CD14-positive monocyte (primary cell): ENCODE data around the gene TTC14. TPM values are rescaled to one million over a fixed set of nuclear protein-coding genes. Genes with fewer than 3 reads are reported as not detected.

Experiments used
- DNase-seq, 3 donors: peaks; one replicate each; pipeline ENCODE4 v3.0.0-alpha.2; 2011 to 2022
- H2AFZ ChIP-seq: 2 replicates; pipeline ENCODE4 v1.6.0; 2012; ENCODE audit warnings: mild to moderate bottlenecking, low read depth, low read length, inconsistent platforms; ENCODE audit not compliant: insufficient read depth, poor library complexity, severe bottlenecking
- H3K27ac ChIP-seq, 2 donors: 1 replicate in 1 of 2; 2 replicates in 1 of 2; pipeline ENCODE4 v1.5.1; 2012 to 2013; ENCODE audit warnings: low read length in 2 of 2, control low read depth in 1 of 2, inconsistent platforms in 1 of 2, low read depth in 1 of 2, mild to moderate bottlenecking in 1 of 2
- H3K27me3 ChIP-seq, 2 donors: one replicate each; pipeline versions ENCODE4 v1.6.0 to v1.6.1; 2011 to 2013; ENCODE audit warnings: low read length in 2 of 2; ENCODE audit not compliant: control insufficient read depth in 2 of 2, insufficient read depth in 2 of 2
- H3K36me3 ChIP-seq, 2 donors: replicated peaks in 1 of 2; 1 replicate in 1 of 2; 2 replicates in 1 of 2; pipeline versions ENCODE4 v1.5.1 to v1.6.1; 2012 to 2013; ENCODE audit warnings: low read length in 2 of 2, control low read depth in 1 of 2, inconsistent platforms in 1 of 2, mild to moderate bottlenecking in 1 of 2; ENCODE audit not compliant: insufficient read depth in 2 of 2, control insufficient read depth in 1 of 2
- H3K4me1 ChIP-seq, 2 donors: 1 replicate in 1 of 2; 2 replicates in 1 of 2; pipeline versions ENCODE4 v1.5.1 to v1.6.1; 2012 to 2013; ENCODE audit warnings: low read length in 2 of 2, control low read depth in 1 of 2, inconsistent platforms in 1 of 2, mild to moderate bottlenecking in 1 of 2, moderate library complexity in 1 of 2; ENCODE audit not compliant: insufficient read depth in 2 of 2, control insufficient read depth in 1 of 2
- H3K4me2 ChIP-seq: replicated peaks from 2 replicates; pipeline ENCODE3; 2012; ENCODE audit warnings: low read length, moderate library complexity, mild to moderate bottlenecking; ENCODE audit not compliant: poor library complexity, severe bottlenecking; ENCODE audit errors: extremely low read depth
- H3K4me3 ChIP-seq, 3 experiments: fragments of 200-600 bp in 1 of 3; sonication (generic) in 1 of 3; replicated peaks in 1 of 3; 1 replicate in 2 of 3; 2 replicates in 1 of 3; pipeline ENCODE4 v1.5.1; 2011 to 2013; ENCODE audit warnings: low read length in 3 of 3, mild to moderate bottlenecking in 3 of 3, control low read depth in 2 of 3, low read depth in 2 of 3, inconsistent platforms in 1 of 3, moderate library complexity in 1 of 3
- H3K79me2 ChIP-seq: 2 replicates; pipeline ENCODE4 v1.6.0; 2012; ENCODE audit warnings: mild to moderate bottlenecking, control low read depth, inconsistent platforms, low read length, moderate library complexity; ENCODE audit not compliant: insufficient read depth
- H3K9ac ChIP-seq: 2 replicates; pipeline ENCODE4 v1.6.0; 2017; ENCODE audit warnings: low read length, mild to moderate bottlenecking; ENCODE audit not compliant: insufficient read depth, poor library complexity, severe bottlenecking
- H3K9me3 ChIP-seq, 2 donors: replicated peaks in 1 of 2; 1 replicate in 1 of 2; 2 replicates in 1 of 2; pipeline versions ENCODE4 v1.5.1 to v1.6.1; 2012 to 2013; ENCODE audit warnings: low read length in 2 of 2, control low read depth in 1 of 2; ENCODE audit not compliant: control insufficient read depth in 1 of 2, insufficient read depth in 1 of 2
- H4K20me1 ChIP-seq: 2 replicates; pipeline ENCODE4 v1.6.0; 2012; ENCODE audit warnings: mild to moderate bottlenecking, low read length, control low read depth, moderate library complexity; ENCODE audit not compliant: insufficient read depth
- H3K27ac Mint-ChIP-seq, 7 donors: one replicate each; pipeline ENCODE4 v1.8.0; 2020; ENCODE audit warnings: mild to moderate bottlenecking in 7 of 7, mixed read lengths in 7 of 7, moderate library complexity in 6 of 7, inconsistent platforms in 2 of 7
- H3K27me3 Mint-ChIP-seq, 3 donors: one replicate each; pipeline ENCODE4 v1.8.0; 2021 to 2022; ENCODE audit warnings: low read depth in 3 of 3, mild to moderate bottlenecking in 3 of 3, mixed read lengths in 3 of 3, moderate library complexity in 3 of 3, inconsistent platforms in 1 of 3
- H3K36me3 Mint-ChIP-seq, 2 donors: one replicate each; pipeline ENCODE4 v1.8.0; 2020; ENCODE audit warnings: mixed read lengths in 2 of 2, inconsistent platforms in 1 of 2, mild to moderate bottlenecking in 1 of 2
- H3K4me1 Mint-ChIP-seq: one replicate; pipeline ENCODE4 v1.8.0; 2020; ENCODE audit warnings: mild to moderate bottlenecking, mixed read lengths
- H3K4me3 Mint-ChIP-seq, 2 donors: one replicate each; pipeline ENCODE4 v1.8.0; 2020; ENCODE audit warnings: mild to moderate bottlenecking in 2 of 2, mixed read lengths in 2 of 2, moderate library complexity in 1 of 2
- H3K9me3 Mint-ChIP-seq, 7 donors: one replicate each; pipeline ENCODE4 v1.8.0; 2020 to 2022; ENCODE audit warnings: mixed read lengths in 7 of 7, mild to moderate bottlenecking in 6 of 7, moderate library complexity in 6 of 7, inconsistent platforms in 2 of 7
- WGBS: methylation state at CpG from one replicate; pipeline ENCODE4 v1.1.5; 2013; ENCODE audit warnings: missing lambda C conversion rate; ENCODE audit not compliant: insufficient coverage; 5-methylcytosine and 5-hydroxymethylcytosine counted together
- intact Hi-C, 2 donors: fragments of 100-400 bp; cut with micrococcal nuclease; formaldehyde crosslinking; loops; one replicate each; pipeline versions ENCODE4 v1.15.0 to v1.15.1; 2023
- polyA plus RNA-seq, 3 donors: library from polyadenylated mRNA; depleted of rRNA in 1 of 3; unstranded in 2 of 3; stranded (reverse) in 1 of 3; fragments of 300-500 nt in 2 of 3; fragments of >200 nt in 1 of 3; fragmentation: Illumina TruSeq in 2 of 3; gene quantifications; 1 replicate in 2 of 3; 2 replicates in 1 of 3; pipeline ENCODE4 v1.2.3, GENCODE V29; 2012 to 2021
- TF ChIP-seq, protein P1 (sequence below): fragments of 200-600 bp; IDR thresholded peaks from one replicate; pipeline ENCODE4 v1.8.0; 2022; ENCODE audit warnings: antibody characterized with exemption, mild to moderate bottlenecking

Gene TTC14
- polyA plus RNA-seq, 3 donors, result 18.3 to 40.6 (median 18.9) TPM

DNA sequence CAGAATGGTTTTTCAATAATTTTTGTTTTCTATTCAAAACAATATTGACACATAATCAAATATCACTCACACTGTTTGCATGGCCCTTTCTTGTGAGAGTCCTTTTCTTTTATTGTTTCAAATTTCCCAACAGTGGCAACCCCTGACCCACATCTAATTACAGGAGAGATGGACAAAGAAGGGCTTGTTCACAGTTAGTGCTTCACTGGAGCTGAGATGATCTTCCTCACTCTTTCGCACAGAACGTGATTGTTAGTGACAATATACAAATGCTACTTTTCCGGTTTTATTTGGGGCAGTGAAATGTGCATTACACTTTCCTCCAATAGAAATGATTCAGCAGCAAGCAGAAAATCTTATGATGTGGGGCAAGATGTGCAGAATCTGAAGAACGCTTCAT is 38.6 kb upstream of the TTC14 start:
- H3K79me2 ChIP-seq, result no peaks in the 10 kb centered on the region
- TF ChIP-seq, protein P1, sequence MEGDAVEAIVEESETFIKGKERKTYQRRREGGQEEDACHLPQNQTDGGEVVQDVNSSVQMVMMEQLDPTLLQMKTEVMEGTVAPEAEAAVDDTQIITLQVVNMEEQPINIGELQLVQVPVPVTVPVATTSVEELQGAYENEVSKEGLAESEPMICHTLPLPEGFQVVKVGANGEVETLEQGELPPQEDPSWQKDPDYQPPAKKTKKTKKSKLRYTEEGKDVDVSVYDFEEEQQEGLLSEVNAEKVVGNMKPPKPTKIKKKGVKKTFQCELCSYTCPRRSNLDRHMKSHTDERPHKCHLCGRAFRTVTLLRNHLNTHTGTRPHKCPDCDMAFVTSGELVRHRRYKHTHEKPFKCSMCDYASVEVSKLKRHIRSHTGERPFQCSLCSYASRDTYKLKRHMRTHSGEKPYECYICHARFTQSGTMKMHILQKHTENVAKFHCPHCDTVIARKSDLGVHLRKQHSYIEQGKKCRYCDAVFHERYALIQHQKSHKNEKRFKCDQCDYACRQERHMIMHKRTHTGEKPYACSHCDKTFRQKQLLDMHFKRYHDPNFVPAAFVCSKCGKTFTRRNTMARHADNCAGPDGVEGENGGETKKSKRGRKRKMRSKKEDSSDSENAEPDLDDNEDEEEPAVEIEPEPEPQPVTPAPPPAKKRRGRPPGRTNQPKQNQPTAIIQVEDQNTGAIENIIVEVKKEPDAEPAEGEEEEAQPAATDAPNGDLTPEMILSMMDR, result no peak
- H4K20me1 ChIP-seq, result no peaks in the 10 kb centered on the region
- H3K27me3 ChIP-seq, result no peaks in the 10 kb centered on the region
- Mint-ChIP-seq H3K9me3 (peaks cover 6 to 19% (median 14%) of the 10 kb centered on the region in 7 donors), H3K27ac (no peak overlapping the region), H3K4me3 (no peak overlapping the region), H3K4me1 (no peaks in the 10 kb centered on the region), H3K27me3 (peaks cover 0 to 1% (median 0%) of the 10 kb centered on the region in 3 donors), H3K36me3 (no peaks in the 10 kb centered on the region)
- H3K4me2 ChIP-seq, result no peak overlapping the region
- WGBS, result 100% methylated on average over 1 of the region's 4 CpGs
- intact Hi-C loops, result no loop called here
- no peaks in the 10 kb centered on the region for H3K36me3 ChIP-seq
- H3K4me1 ChIP-seq, result no peaks in the 10 kb centered on the region
- H3K27ac ChIP-seq, result no peak overlapping the region
- peaks cover 0 to 7% of the 10 kb centered on the region in 2 donors for H3K9me3 ChIP-seq
- no peak overlapping the region for H2AFZ ChIP-seq
- H3K9ac ChIP-seq, result no peak overlapping the region
- DNase-seq, result no peak
- no peak overlapping the region for H3K4me3 ChIP-seq

GRCh38 chr3:180564676-180565075 is 37.3 kb upstream of the TTC14 start:
- Histone ChIP-seq H3K36me3 (no peaks in the 10 kb centered on the region), H3K4me1 (no peaks in the 10 kb centered on the region), H3K79me2 (no peaks in the 10 kb centered on the region), H2AFZ (no peak overlapping the region), H3K9me3 (peaks cover 0 to 7% of the 10 kb centered on the region in 2 donors), H3K27me3 (no peaks in the 10 kb centered on the region), H3K4me3 (no peak overlapping the region), H4K20me1 (no peaks in the 10 kb centered on the region), H3K27ac (no peak overlapping the region), H3K4me2 (no peak overlapping the region), H3K9ac (no peak overlapping the region)
- Mint-ChIP-seq H3K27me3 (peaks cover 0 to 1% (median 0%) of the 10 kb centered on the region in 3 donors), H3K27ac (no peak overlapping the region), H3K9me3 (peaks cover 0 to 11% (median 8%) of the 10 kb centered on the region in 7 donors), H3K4me1 (no peaks in the 10 kb centered on the region), H3K4me3 (no peak overlapping the region), H3K36me3 (no peaks in the 10 kb centered on the region)
- WGBS, result 80% methylated on average over 1 of the region's 2 CpGs
- intact Hi-C loops, result no loop called here
- TF ChIP-seq, protein P1, result no peak
- DNase-seq, result no peak
